Activated naive CD8-positive, alpha-beta T cell treated with anti-CD3 and anti-CD28 coated beads for 36 hours (primary cell): ENCODE results near the gene UTP14C. TPM values are rescaled to one million over a fixed set of nuclear protein-coding genes. Genes with fewer than 3 reads are reported as not detected.
"Not testable (repeated sequence)": the region's sequence is repeated elsewhere in the genome, so short reads cannot be mapped to it uniquely, and the experiment has no call there.

Experiments
- DNase-seq: peaks from one replicate; pipeline ENCODE4 v3.0.0; 2021
- H3K27ac Mint-ChIP-seq: one replicate; pipeline ENCODE4 v1.8.0; 2022; ENCODE audit warnings: mild to moderate bottlenecking, moderate library complexity, mixed read lengths
- H3K27me3 Mint-ChIP-seq: one replicate; pipeline ENCODE4 v1.8.0; 2022; ENCODE audit warnings: mild to moderate bottlenecking, mixed read lengths
- H3K36me3 Mint-ChIP-seq: one replicate; pipeline ENCODE4 v1.8.0; 2021; ENCODE audit warnings: mild to moderate bottlenecking, mixed read lengths
- H3K4me1 Mint-ChIP-seq: one replicate; pipeline ENCODE4 v1.8.0; 2021; ENCODE audit warnings: mixed read lengths
- H3K4me3 Mint-ChIP-seq: one replicate; pipeline ENCODE4 v1.8.0; 2022; ENCODE audit warnings: mild to moderate bottlenecking, moderate library complexity, mixed read lengths
- H3K9me3 Mint-ChIP-seq: one replicate; pipeline ENCODE4 v1.8.0; 2022; ENCODE audit warnings: mixed read lengths
- total RNA-seq, 2 experiments: library from RNA; stranded (reverse); gene quantifications; one replicate each; pipeline ENCODE4 v1.2.3, GENCODE V29; 2021

Gene UTP14C
- total RNA-seq, 2 experiments from 2014 or later, result 9.7 to 9.9 TPM

DNA sequence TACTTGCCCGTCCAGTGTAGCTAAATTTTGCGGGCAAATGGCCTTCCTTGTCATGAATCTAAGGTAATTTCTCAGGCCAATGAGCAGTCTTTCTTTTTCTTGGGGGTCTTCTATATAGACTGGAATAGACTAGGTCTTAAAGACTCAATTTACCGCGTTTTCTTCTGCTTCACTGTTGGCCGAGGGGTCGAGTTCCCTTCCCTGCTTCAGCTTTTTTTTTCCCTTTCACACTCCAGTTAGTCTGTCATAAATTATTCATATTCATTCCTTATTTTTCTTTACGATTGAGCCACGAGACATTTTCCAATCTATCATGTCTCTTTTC, 12.0 kb upstream of the UTP14C start:
- Mint-ChIP-seq H3K4me3 (peak overlapping the region; percentile 99), H3K36me3 (peaks cover 14% of the 10 kb centered on the region), H3K27ac (peak overlapping the region; percentile 95), H3K9me3 (no peaks in the 10 kb centered on the region), H3K4me1 (peaks cover 18% of the 10 kb centered on the region), H3K27me3 (peaks cover 21% of the 10 kb centered on the region)
- no peak for DNase-seq

DNA sequence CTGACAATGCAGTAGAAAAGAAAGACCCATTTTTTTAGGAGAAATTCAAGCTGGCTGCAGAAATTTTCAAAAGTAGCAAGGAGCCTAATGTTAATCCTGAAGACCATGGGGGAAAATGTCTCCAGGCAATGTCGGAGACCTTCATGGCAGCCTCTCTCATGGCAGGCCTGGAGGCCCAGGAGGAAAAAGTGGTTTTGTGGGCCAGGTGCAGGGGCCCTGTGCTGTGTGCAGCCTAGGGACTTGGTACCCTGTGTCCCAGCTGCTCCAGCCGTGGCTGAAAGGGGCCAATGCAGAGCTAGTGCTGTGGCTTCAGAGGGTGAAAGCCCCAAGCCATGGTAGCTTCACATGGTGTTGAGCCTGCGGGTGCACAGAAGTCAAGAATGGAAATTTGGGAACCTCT, 8.2 kb upstream of the UTP14C start:
- Mint-ChIP-seq H3K36me3 (peaks cover 34% of the 10 kb centered on the region), H3K27ac (no peak overlapping the region), H3K4me1 (peaks cover 16% of the 10 kb centered on the region), H3K9me3 (no peaks in the 10 kb centered on the region), H3K4me3 (no peak overlapping the region), H3K27me3 (peaks cover under 1% of the 10 kb centered on the region)
- DNase-seq, result no peak

- DNase-seq, result no peak
- Mint-ChIP-seq H3K4me3 (no peak overlapping the region), H3K36me3 (peaks cover 59% of the 10 kb centered on the region), H3K9me3 (no peaks in the 10 kb centered on the region), H3K27ac (no peak overlapping the region), H3K27me3 (no peaks in the 10 kb centered on the region), H3K4me1 (peaks cover 9% of the 10 kb centered on the region)
Measured at GRCh38 chr13:52020191-52020590, 4.3 kb upstream of the UTP14C start.

DNA sequence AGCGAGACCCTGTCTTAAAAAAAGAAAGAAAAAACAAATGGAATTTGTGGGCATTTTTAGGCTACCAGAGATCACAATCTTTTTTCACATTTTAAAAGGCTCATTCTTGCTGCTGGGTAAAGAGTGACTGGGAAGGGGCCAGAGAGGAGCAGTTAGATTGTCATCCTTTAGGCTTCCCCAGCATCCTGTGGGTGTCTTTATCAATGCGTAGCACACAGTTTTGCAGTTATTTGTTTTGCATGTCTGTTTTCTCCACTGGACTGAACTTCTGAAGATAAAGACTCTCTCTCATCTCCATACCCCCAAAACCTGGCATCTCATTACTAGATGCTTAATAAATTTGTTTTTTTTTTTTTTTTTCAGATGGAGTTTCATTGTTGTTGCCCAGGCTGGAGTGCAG, 2.1 kb upstream of the UTP14C start:
- Mint-ChIP-seq H3K9me3 (peaks cover 5% of the 10 kb centered on the region), H3K27ac (no peak overlapping the region), H3K4me3 (no peak overlapping the region), H3K4me1 (peaks cover 11% of the 10 kb centered on the region), H3K27me3 (no peaks in the 10 kb centered on the region), H3K36me3 (peaks cover 67% of the 10 kb centered on the region)
- no peak for DNase-seq

GRCh38 chr13:52025475-52026245, 1.2 kb downstream of the UTP14C start:
- H3K9me3 Mint-ChIP-seq, result peaks cover 12% of the 10 kb centered on the region

DNA sequence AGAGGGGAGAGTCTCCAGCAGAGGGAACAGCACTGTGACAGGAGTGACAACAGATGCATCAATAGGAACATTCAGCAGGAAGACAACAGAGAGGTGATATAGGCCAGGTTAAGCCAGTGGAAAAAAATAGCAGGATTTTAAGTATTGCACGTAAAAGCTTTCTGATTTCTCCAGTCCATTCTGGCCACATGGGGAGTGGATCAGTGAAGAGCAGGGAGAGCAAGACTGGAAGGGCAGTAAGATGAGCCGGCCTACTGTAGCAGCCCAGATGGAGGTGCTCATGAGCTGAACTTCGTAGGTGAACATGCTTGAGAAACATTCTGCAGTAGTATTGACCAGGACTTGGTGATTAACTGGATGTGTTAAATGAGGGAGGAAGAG, 1.7 kb downstream of the UTP14C start:
- H3K4me1 Mint-ChIP-seq, result peaks cover 6% of the 10 kb centered on the region
- no peak overlapping the region for H3K27ac Mint-ChIP-seq
- H3K36me3 Mint-ChIP-seq, result peaks cover 79% of the 10 kb centered on the region
- peaks cover 12% of the 10 kb centered on the region for H3K9me3 Mint-ChIP-seq
- H3K4me3 Mint-ChIP-seq, result no peak overlapping the region
- no peak for DNase-seq
- no peaks in the 10 kb centered on the region for H3K27me3 Mint-ChIP-seq

More at GRCh38 chr13:52025475-52026245, 1.2 kb downstream of the UTP14C start:
- Mint-ChIP-seq H3K27ac (no peak overlapping the region), H3K27me3 (no peaks in the 10 kb centered on the region), H3K4me3 (no peak overlapping the region), H3K36me3 (peaks cover 82% of the 10 kb centered on the region), H3K4me1 (peaks cover 6% of the 10 kb centered on the region)
- no peak for DNase-seq

DNA sequence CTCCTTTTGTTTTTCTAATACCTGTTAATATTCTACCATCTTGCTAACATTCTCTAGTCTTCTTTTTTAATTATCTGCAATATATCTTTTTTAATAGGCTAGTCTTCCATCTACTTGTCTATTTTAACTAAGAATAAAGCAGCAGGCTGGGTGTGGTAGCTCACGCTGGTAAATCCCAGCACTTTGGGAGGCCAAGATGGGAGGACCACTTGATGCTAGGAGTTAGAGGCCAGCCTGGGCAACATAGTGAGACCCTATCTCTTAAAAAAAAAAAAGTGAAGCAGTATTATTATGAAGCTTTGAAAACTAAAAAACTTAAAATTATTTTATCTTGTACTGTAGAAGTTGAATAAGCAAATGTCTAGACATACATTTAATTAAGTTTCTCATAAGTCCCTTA, 3.3 kb downstream of the UTP14C start:
- Mint-ChIP-seq H3K4me1 (peaks cover 8% of the 10 kb centered on the region), H3K9me3 (peaks cover 13% of the 10 kb centered on the region), H3K36me3 (peaks cover 73% of the 10 kb centered on the region), H3K4me3 (no peak overlapping the region), H3K27ac (no peak overlapping the region), H3K27me3 (no peaks in the 10 kb centered on the region)
- DNase-seq, result no peak

GRCh38 chr13:52029569-52029968, 5.1 kb downstream of the UTP14C start:
- peaks cover 8% of the 10 kb centered on the region for H3K4me1 Mint-ChIP-seq
- H3K27ac Mint-ChIP-seq, result no peak overlapping the region

DNA sequence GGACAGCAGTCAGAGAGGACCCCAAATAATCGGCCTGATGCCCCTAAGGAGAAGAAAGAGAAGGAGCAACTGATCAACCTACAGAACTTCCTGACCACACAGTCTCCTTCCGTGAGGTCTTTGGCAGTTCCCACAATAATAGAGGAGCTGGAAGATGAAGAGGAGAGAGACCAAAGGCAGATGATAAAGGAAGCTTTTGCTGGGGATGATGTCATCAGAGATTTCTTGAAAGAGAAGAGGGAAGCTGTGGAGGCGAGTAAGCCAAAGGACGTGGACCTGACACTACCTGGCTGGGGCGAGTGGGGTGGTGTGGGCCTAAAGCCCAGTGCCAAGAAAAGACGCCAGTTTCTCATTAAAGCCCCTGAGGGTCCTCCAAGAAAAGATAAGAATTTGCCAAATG, 5.9 kb downstream of the UTP14C start:
- not testable (repeated sequence) for H3K4me1 Mint-ChIP-seq, H3K27me3 Mint-ChIP-seq, H3K4me3 Mint-ChIP-seq, H3K27ac Mint-ChIP-seq, DNase-seq
- Mint-ChIP-seq H3K9me3 (peaks cover 13% of the 10 kb centered on the region), H3K36me3 (peaks cover 57% of the 10 kb centered on the region)

More at GRCh38 chr13:52029569-52029968, 5.1 kb downstream of the UTP14C start:
- H3K9me3 Mint-ChIP-seq, result peaks cover 13% of the 10 kb centered on the region
- DNase-seq, result no peak
- H3K27me3 Mint-ChIP-seq, result no peaks in the 10 kb centered on the region
- no peak overlapping the region for H3K4me3 Mint-ChIP-seq
- peaks cover 65% of the 10 kb centered on the region for H3K36me3 Mint-ChIP-seq

- Mint-ChIP-seq H3K4me3 (no peak overlapping the region), H3K27ac (no peak overlapping the region), H3K27me3 (no peaks in the 10 kb centered on the region), H3K36me3 (peaks cover 38% of the 10 kb centered on the region), H3K9me3 (peaks cover 8% of the 10 kb centered on the region), H3K4me1 (peaks cover 2% of the 10 kb centered on the region)
- DNase-seq, result no peak
Measured at GRCh38 chr13:52033039-52033438, 8.5 kb downstream of the UTP14C start.

DNA sequence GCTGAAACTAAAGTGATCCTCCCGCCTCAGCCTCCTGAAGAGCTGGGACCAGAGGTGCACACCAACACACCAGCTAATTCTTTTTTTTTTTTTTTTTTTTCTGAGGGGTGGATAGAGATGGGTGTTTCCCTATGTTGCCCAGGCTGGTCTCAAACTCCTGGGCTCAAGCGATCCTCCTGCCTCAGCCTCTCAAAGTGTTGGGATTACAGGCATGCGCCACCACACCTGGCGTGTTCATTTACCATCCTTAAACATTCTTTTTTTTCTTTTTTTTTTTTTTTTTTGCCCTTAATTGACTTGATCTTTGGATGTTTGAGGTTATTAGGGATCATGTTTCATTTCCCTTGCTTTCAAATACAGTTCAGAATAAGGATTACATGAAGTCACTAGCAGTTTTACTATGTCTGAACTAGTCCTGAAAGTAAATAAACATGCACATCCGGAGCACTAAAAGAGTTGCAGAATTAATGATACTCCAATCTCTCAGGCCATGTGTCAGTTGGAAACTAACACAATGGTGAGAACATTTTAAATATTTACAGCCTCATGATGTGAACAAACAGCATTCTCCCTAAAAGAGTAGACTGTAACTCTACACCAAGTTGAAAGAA, 10.2 kb downstream of the UTP14C start:
- no peak for DNase-seq
- Mint-ChIP-seq H3K4me3 (no peak overlapping the region), H3K36me3 (peaks cover 23% of the 10 kb centered on the region), H3K9me3 (peaks cover 4% of the 10 kb centered on the region), H3K4me1 (peaks cover 2% of the 10 kb centered on the region), H3K27me3 (no peaks in the 10 kb centered on the region), H3K27ac (no peak overlapping the region)

- Mint-ChIP-seq H3K27me3 (no peaks in the 10 kb centered on the region), H3K36me3 (peaks cover 16% of the 10 kb centered on the region), H3K27ac (no peak overlapping the region), H3K4me1 (peaks cover 2% of the 10 kb centered on the region), H3K4me3 (no peak overlapping the region), H3K9me3 (peaks cover 6% of the 10 kb centered on the region)
- no peak for DNase-seq
Measured at GRCh38 chr13:52036037-52036436, 11.5 kb downstream of the UTP14C start.

GRCh38 chr13:52043675-52044074, 19.2 kb downstream of the UTP14C start:
- Mint-ChIP-seq H3K27me3 (no peaks in the 10 kb centered on the region), H3K4me3 (no peak overlapping the region), H3K27ac (no peak overlapping the region), H3K36me3 (peaks cover 16% of the 10 kb centered on the region), H3K9me3 (peaks cover 13% of the 10 kb centered on the region), H3K4me1 (no peaks in the 10 kb centered on the region)
- no peak for DNase-seq

DNA sequence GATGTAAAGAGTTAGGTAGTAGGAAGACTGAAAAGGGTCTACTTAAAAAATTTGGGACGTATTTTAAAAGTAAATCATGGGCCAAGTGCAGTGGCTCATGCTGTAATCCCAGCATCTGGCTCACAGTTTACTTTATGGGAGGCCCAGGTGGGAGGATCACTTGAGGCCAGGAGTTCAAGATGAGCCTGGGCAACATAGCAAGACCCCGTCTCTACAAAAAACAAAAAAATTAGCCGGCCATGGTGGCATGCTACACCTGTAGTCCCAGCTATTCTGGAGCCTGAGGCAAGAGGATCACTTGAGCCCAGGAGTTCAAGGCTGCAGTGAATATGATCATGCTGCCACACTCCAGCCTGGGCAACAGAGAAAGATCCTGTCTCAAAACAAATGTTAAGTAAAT, 23.0 kb downstream of the UTP14C start:
- no peak overlapping the region for H3K4me3 Mint-ChIP-seq
- no peak for DNase-seq
- H3K27ac Mint-ChIP-seq, result no peak overlapping the region
- peaks cover 8% of the 10 kb centered on the region for H3K36me3 Mint-ChIP-seq
- peaks cover 19% of the 10 kb centered on the region for H3K9me3 Mint-ChIP-seq
- H3K27me3 Mint-ChIP-seq, result no peaks in the 10 kb centered on the region
- no peaks in the 10 kb centered on the region for H3K4me1 Mint-ChIP-seq

DNA sequence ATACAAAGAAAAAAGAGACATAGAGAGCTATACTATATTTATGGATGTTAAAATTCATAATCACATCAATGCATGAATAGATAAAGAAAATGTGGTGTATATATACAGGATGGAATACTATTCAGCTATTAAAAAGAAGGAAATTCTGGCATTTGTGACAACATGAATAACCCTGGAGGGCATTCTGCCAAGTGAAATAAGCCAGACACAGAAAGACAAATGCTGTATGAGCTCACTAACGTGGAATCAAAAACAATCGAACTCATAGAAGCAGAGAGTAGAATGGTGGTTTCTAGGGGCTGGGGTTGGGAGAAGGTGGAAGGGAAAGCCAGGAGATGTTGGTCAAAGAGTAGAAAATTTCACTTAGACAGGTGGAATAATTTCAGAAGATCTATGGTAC, 24.0 kb downstream of the UTP14C start:
- Mint-ChIP-seq H3K9me3 (peaks cover 19% of the 10 kb centered on the region), H3K27me3 (no peaks in the 10 kb centered on the region), H3K27ac (no peak overlapping the region), H3K4me3 (no peak overlapping the region), H3K4me1 (no peaks in the 10 kb centered on the region), H3K36me3 (peaks cover 8% of the 10 kb centered on the region)
- DNase-seq, result no peak

GRCh38 chr13:52051400-52051799, 26.9 kb downstream of the UTP14C start:
- Mint-ChIP-seq H3K27ac (no peak overlapping the region), H3K9me3 (peaks cover 20% of the 10 kb centered on the region), H3K4me3 (no peak overlapping the region), H3K36me3 (no peaks in the 10 kb centered on the region), H3K27me3 (no peaks in the 10 kb centered on the region), H3K4me1 (no peaks in the 10 kb centered on the region)
- no peak for DNase-seq
